C4-2B (cell line): ENCODE data around the gene CRMP1.

Experiments used
- ZFX ChIP-seq: fragments of 450-650 bp; IDR thresholded peaks from 2 replicates; pipeline ENCODE4 v1.6.1; 2017
- TF ChIP-seq, protein P1 (sequence below): fragments of 450-650 bp; conservative IDR thresholded peaks from 2 replicates; pipeline ENCODE4 v1.5.1; 2017; ENCODE audit warnings: mild to moderate bottlenecking

GRCh38 chr4:5783486-5783885 is 109.4 kb downstream of the CRMP1 start:
- TF ChIP-seq, protein P1, sequence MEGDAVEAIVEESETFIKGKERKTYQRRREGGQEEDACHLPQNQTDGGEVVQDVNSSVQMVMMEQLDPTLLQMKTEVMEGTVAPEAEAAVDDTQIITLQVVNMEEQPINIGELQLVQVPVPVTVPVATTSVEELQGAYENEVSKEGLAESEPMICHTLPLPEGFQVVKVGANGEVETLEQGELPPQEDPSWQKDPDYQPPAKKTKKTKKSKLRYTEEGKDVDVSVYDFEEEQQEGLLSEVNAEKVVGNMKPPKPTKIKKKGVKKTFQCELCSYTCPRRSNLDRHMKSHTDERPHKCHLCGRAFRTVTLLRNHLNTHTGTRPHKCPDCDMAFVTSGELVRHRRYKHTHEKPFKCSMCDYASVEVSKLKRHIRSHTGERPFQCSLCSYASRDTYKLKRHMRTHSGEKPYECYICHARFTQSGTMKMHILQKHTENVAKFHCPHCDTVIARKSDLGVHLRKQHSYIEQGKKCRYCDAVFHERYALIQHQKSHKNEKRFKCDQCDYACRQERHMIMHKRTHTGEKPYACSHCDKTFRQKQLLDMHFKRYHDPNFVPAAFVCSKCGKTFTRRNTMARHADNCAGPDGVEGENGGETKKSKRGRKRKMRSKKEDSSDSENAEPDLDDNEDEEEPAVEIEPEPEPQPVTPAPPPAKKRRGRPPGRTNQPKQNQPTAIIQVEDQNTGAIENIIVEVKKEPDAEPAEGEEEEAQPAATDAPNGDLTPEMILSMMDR, result no peak
- TF ChIP-seq ZFX, result no peak
